CD4-positive, CD25-positive, alpha-beta regulatory T cell (primary cell): ENCODE data around the gene GDI1. TPM values are rescaled to one million over a fixed set of nuclear protein-coding genes. Genes with fewer than 3 reads are reported as not detected.
A peak's percentile ranks its signal among the peaks of the same experiment; 100 is the strongest.

ENCODE experiments used
- ATAC-seq, 2 donors: fragments of 150-1000 bp; cut with Tn5 transposase; one replicate each; pipeline ENCODE4 v1.10.0; 2021; ENCODE audit warnings: low read depth in 2 of 2, moderate number of reproducible peaks in 2 of 2, moderate library complexity in 1 of 2
- DNase-seq, 3 donors: peaks; one replicate each; pipeline versions ENCODE4 v3.0.0 to v3.0.0-alpha.2; 2012 to 2022; ENCODE audit warnings: mixed read lengths in 1 of 3
- H3K27ac ChIP-seq: one replicate; pipeline ENCODE4 v1.7.0; 2013; ENCODE audit warnings: mild to moderate bottlenecking, low read length; ENCODE audit not compliant: insufficient read depth, poor library complexity, severe bottlenecking
- H3K27me3 ChIP-seq: one replicate; pipeline ENCODE4 v1.7.0; 2013; ENCODE audit warnings: low read length; ENCODE audit not compliant: control insufficient read depth, insufficient read depth
- H3K36me3 ChIP-seq: one replicate; pipeline ENCODE4 v1.7.0; 2013; ENCODE audit warnings: mild to moderate bottlenecking, low read length, moderate library complexity; ENCODE audit not compliant: control insufficient read depth, insufficient read depth
- H3K4me1 ChIP-seq: 2 replicates; pipeline ENCODE4 v1.7.0; 2013; ENCODE audit warnings: mild to moderate bottlenecking, low read length; ENCODE audit not compliant: insufficient read depth, control insufficient read depth, poor library complexity, severe bottlenecking
- H3K4me3 ChIP-seq: one replicate; pipeline ENCODE4 v1.7.0; 2013; ENCODE audit warnings: low read depth, mild to moderate bottlenecking, low read length, moderate library complexity
- H3K9me3 ChIP-seq, 2 experiments: 1 replicate in 1 of 2; 2 replicates in 1 of 2; pipeline ENCODE4 v1.7.0; 2013; ENCODE audit warnings: low read length in 2 of 2, mild to moderate bottlenecking in 1 of 2, moderate library complexity in 1 of 2; ENCODE audit not compliant: control insufficient read depth in 2 of 2
- H3K27ac Mint-ChIP-seq, 3 donors: one replicate each; pipeline ENCODE4 v1.8.0; 2020 to 2022; ENCODE audit warnings: mild to moderate bottlenecking in 3 of 3, mixed read lengths in 3 of 3, moderate library complexity in 2 of 3
- H3K27me3 Mint-ChIP-seq: one replicate; pipeline ENCODE4 v1.8.0; 2022; ENCODE audit warnings: mild to moderate bottlenecking, mixed read lengths
- H3K36me3 Mint-ChIP-seq: one replicate; pipeline ENCODE4 v1.8.0; 2020; ENCODE audit warnings: mixed read lengths
- H3K4me1 Mint-ChIP-seq, 4 donors: one replicate each; pipeline ENCODE4 v1.8.0; 2020 to 2022; ENCODE audit warnings: mixed read lengths in 4 of 4, mild to moderate bottlenecking in 1 of 4
- H3K4me3 Mint-ChIP-seq, 4 donors: one replicate each; pipeline ENCODE4 v1.8.0; 2020 to 2022; ENCODE audit warnings: mild to moderate bottlenecking in 4 of 4, mixed read lengths in 4 of 4, moderate library complexity in 3 of 4
- H3K9me3 Mint-ChIP-seq, 7 donors: one replicate each; pipeline ENCODE4 v1.8.0; 2020 to 2022; ENCODE audit warnings: mixed read lengths in 7 of 7, mild to moderate bottlenecking in 3 of 7, moderate library complexity in 2 of 7
- polyA plus RNA-seq, 4 donors: library from polyadenylated mRNA; unstranded; fragments of 300-500 nt; fragmentation: Illumina TruSeq; gene quantifications; one replicate each; pipeline ENCODE4 v1.2.3, GENCODE V29; 2021
- total RNA-seq: library from RNA; stranded (reverse); gene quantifications from one replicate; pipeline ENCODE4 v1.2.3, GENCODE V29; 2022

The GDI1 gene
- total and polyA plus RNA-seq, 5 donors from 2014 or later = 33.7 to 169 (median 45.2) TPM

- peaks cover 3% of the 10 kb centered on the region for H3K36me3 ChIP-seq
- peak within 1 kb of the TSS; percentile 60 for H3K27ac ChIP-seq
- Mint-ChIP-seq H3K27me3 (no peaks in the 10 kb centered on the region), H3K9me3 (no peaks in the 10 kb centered on the region), H3K27ac (peak within 1 kb of the TSS in 1 of 3 donors; percentile 48), H3K4me1 (peaks cover 0 to 56% (median 9%) of the 10 kb centered on the region in 4 donors), H3K36me3 (no peaks in the 10 kb centered on the region), H3K4me3 (peak within 1 kb of the TSS; percentile 79 to 91 (median 84))
- H3K4me1 ChIP-seq = peaks cover 36% of the 10 kb centered on the region
- no peak within 1 kb of the TSS for H3K4me3 ChIP-seq
- no peaks in the 10 kb centered on the region for H3K9me3 ChIP-seq
- no peaks in the 10 kb centered on the region for H3K27me3 ChIP-seq
- ATAC-seq (peak in 1 of 2 donors; percentile 32), DNase-seq (peak; percentile 44 to 56 (median 55))
Measured at GRCh38 chrX:154486396-154487207, 49.6 kb downstream of the GDI1 start, which contains the start of gene UBL4A. UBL4A (minus strand) TSS chrX:154486615; CDS start chrX:154486584, 31 bp downstream.

- Histone ChIP-seq H3K27ac (no peak overlapping the region), H3K9me3 (no peaks in the 10 kb centered on the region), H3K36me3 (peaks cover 3% of the 10 kb centered on the region), H3K27me3 (no peaks in the 10 kb centered on the region), H3K4me1 (peaks cover 36% of the 10 kb centered on the region), H3K4me3 (no peak overlapping the region)
- Mint-ChIP-seq H3K27me3 (no peaks in the 10 kb centered on the region), H3K27ac (peak overlapping the region in 1 of 3 donors; percentile 26), H3K9me3 (no peaks in the 10 kb centered on the region), H3K4me1 (peaks cover 0 to 51% (median 9%) of the 10 kb centered on the region in 4 donors), H3K36me3 (no peaks in the 10 kb centered on the region), H3K4me3 (peak overlapping the region in 3 of 4 donors; percentile 79 to 86 (median 82))
- ATAC-seq = no peak
- no peak for DNase-seq
Measured at GRCh38 chrX:154487518-154488290, 50.8 kb downstream of the GDI1 start.

- no peak for ATAC-seq
- peak overlapping the region; percentile 21 to 93 (median 86) for H3K4me3 Mint-ChIP-seq
- H3K9me3 Mint-ChIP-seq = no peaks in the 10 kb centered on the region
- peaks cover 3% of the 10 kb centered on the region for H3K36me3 ChIP-seq
- peaks cover 0 to 49% (median 9%) of the 10 kb centered on the region in 4 donors for H3K4me1 Mint-ChIP-seq
- H3K27me3 Mint-ChIP-seq = no peaks in the 10 kb centered on the region
- no peak overlapping the region for H3K4me3 ChIP-seq
- peaks cover 36% of the 10 kb centered on the region for H3K4me1 ChIP-seq
- no peaks in the 10 kb centered on the region for H3K27me3 ChIP-seq
- H3K27ac Mint-ChIP-seq = peak overlapping the region in 1 of 3 donors; percentile 87
- H3K9me3 ChIP-seq = no peaks in the 10 kb centered on the region
- no peak overlapping the region for H3K27ac ChIP-seq
- no peak for DNase-seq
- H3K36me3 Mint-ChIP-seq = no peaks in the 10 kb centered on the region
Measured at GRCh38 chrX:154488336-154489075, 51.6 kb downstream of the GDI1 start.

GRCh38 chrX:154489182-154489581, 52.2 kb downstream of the GDI1 start:
- H3K27ac Mint-ChIP-seq = peak overlapping the region in 1 of 3 donors; percentile 87
- H3K9me3 ChIP-seq = no peaks in the 10 kb centered on the region
- H3K27me3 Mint-ChIP-seq = no peaks in the 10 kb centered on the region
- no peak for ATAC-seq
- DNase-seq = no peak
- peaks cover 36% of the 10 kb centered on the region for H3K4me1 ChIP-seq
- H3K4me3 Mint-ChIP-seq = peak overlapping the region; percentile 89 to 96 (median 92)
- H3K36me3 ChIP-seq = peaks cover 3% of the 10 kb centered on the region
- H3K4me1 Mint-ChIP-seq = peaks cover 0 to 46% (median 9%) of the 10 kb centered on the region in 4 donors
- H3K27me3 ChIP-seq = no peaks in the 10 kb centered on the region
- no peaks in the 10 kb centered on the region for H3K36me3 Mint-ChIP-seq
- H3K4me3 ChIP-seq = peak overlapping the region; percentile 62
- no peaks in the 10 kb centered on the region for H3K9me3 Mint-ChIP-seq
- H3K27ac ChIP-seq = no peak overlapping the region

- no peaks in the 10 kb centered on the region for H3K36me3 Mint-ChIP-seq
- H3K27me3 ChIP-seq = no peaks in the 10 kb centered on the region
- peak in 2 of 3 donors; percentile 14 to 62 for DNase-seq
- peaks cover 0 to 41% (median 9%) of the 10 kb centered on the region in 4 donors for H3K4me1 Mint-ChIP-seq
- ATAC-seq = peak; percentile 3 to 6
- no peaks in the 10 kb centered on the region for H3K9me3 ChIP-seq
- no peaks in the 10 kb centered on the region for H3K27me3 Mint-ChIP-seq
- peak overlapping the region; percentile 84 for H3K27ac ChIP-seq
- H3K4me3 Mint-ChIP-seq = peak overlapping the region; percentile 89 to 96 (median 92)
- H3K4me3 ChIP-seq = peak overlapping the region; percentile 62
- no peaks in the 10 kb centered on the region for H3K9me3 Mint-ChIP-seq
- peak overlapping the region; percentile 78 to 91 (median 87) for H3K27ac Mint-ChIP-seq
- peaks cover 31% of the 10 kb centered on the region for H3K4me1 ChIP-seq
- H3K36me3 ChIP-seq = peaks cover 2% of the 10 kb centered on the region
Measured at GRCh38 chrX:154490021-154490413, 53.1 kb downstream of the GDI1 start.

- Mint-ChIP-seq H3K4me1 (peaks cover 0 to 37% (median 9%) of the 10 kb centered on the region in 4 donors), H3K27ac (peak within 1 kb of the TSS; percentile 92 to 97 (median 94)), H3K36me3 (no peaks in the 10 kb centered on the region), H3K27me3 (no peaks in the 10 kb centered on the region), H3K4me3 (peak within 1 kb of the TSS; percentile 89 to 96 (median 92)), H3K9me3 (no peaks in the 10 kb centered on the region)
- H3K27ac ChIP-seq = peak within 1 kb of the TSS; percentile 84
- H3K27me3 ChIP-seq = no peaks in the 10 kb centered on the region
- no peaks in the 10 kb centered on the region for H3K9me3 ChIP-seq
- peaks cover 25% of the 10 kb centered on the region for H3K4me1 ChIP-seq
- H3K4me3 ChIP-seq = peak within 1 kb of the TSS; percentile 62
- ATAC-seq = peak; percentile 79 to 85
- peak; percentile 84 to 94 (median 88) for DNase-seq
- H3K36me3 ChIP-seq = no peaks in the 10 kb centered on the region
Measured at GRCh38 chrX:154490414-154491083, 53.6 kb downstream of the GDI1 start, which contains the start of gene SLC10A3. SLC10A3 (minus strand) TSS chrX:154490629; CDS start chrX:154488940, 1,689 bp downstream.
